Measurements from ENCODE around the gene CBX5. TPM values are rescaled to one million over a fixed set of nuclear protein-coding genes. Genes with fewer than 3 reads are reported as not detected.

Gene CBX5
- total RNA-seq, 1 donor from 2014 or later: 49.4 TPM

Other genes starting within 250 kb of the CBX5 start
- 0.12 TPM in 1 of 2 replicates, not detected in the other for gene HOXC5, start 247.1 kb downstream of the CBX5 start, total RNA-seq
- gene HOXC4, start 226.3 kb downstream of the CBX5 start, total RNA-seq: 0.10 and 0.47 TPM in 2 replicates
- 16.3 and 19.0 TPM in 2 replicates for gene SMUG1, start 91.1 kb downstream of the CBX5 start, total RNA-seq
- 488 and 499 TPM in 2 replicates for gene HNRNPA1, start 604 bp upstream of the CBX5 start, total RNA-seq
- not detected in 2 replicates for gene NFE2, start 20.9 kb upstream of the CBX5 start, total RNA-seq
- 115 and 194 TPM in 2 replicates for gene COPZ1, start 45.0 kb upstream of the CBX5 start, total RNA-seq
- gene GPR84, start 84.4 kb upstream of the CBX5 start, total RNA-seq: not detected in 2 replicates
- gene ZNF385A, start 104.6 kb upstream of the CBX5 start, total RNA-seq: 5.6 and 6.0 TPM in 2 replicates
- 786 and 1,054 TPM in 2 replicates for gene ITGA5, start 139.1 kb upstream of the CBX5 start, total RNA-seq
- gene GTSF1, start 193.5 kb upstream of the CBX5 start, total RNA-seq: not detected in 2 replicates
- gene NCKAP1L, start 217.6 kb upstream of the CBX5 start, total RNA-seq: 0.29 TPM in 1 of 2 replicates, not detected in the other